GM10248 (cell line): ENCODE results near the gene SNX25.

Source experiments
- CTCF ChIA-PET: fragments of 300-600 bp; sonication (Branson Sonifier 250); formaldehyde crosslinking; extraction: SDS; loops from one replicate; lab custom pipeline; 2021; ENCODE audit warnings: antibody characterized with exemption; lab: Yijun Ruan, JAX
- POLR2A ChIA-PET: fragments of 350-650 bp; sonication (Branson Sonifier 250); formaldehyde crosslinking; extraction: SDS; loops from one replicate; lab custom pipeline; 2020; ENCODE audit warnings: antibody characterized with exemption; lab: Yijun Ruan, JAX
- DNase-seq: peaks from one replicate; pipeline ENCODE4 v3.0.0; 2012; ENCODE audit errors: extremely low spot score
- TF ChIP-seq, protein P1 (sequence below): IDR thresholded peaks from 2 replicates; pipeline ENCODE4 v1.5.1; 2012; ENCODE audit warnings: mild to moderate bottlenecking, low read depth; ENCODE audit errors: extremely low read depth, missing control alignments, control extremely low read depth

SNX25 gene

GRCh38 chr4:185387957-185388356 lies 178.6 kb downstream of the SNX25 start:
- ChIA-PET POLR2A (no interaction called here), CTCF (interaction anchor here (0.9 to 1.8 kb wide), 2 partner anchors 11 to 14 kb away, joined by 4 read pairs; no protein-coding TSS in a partner anchor)
- TF ChIP-seq, protein P1, sequence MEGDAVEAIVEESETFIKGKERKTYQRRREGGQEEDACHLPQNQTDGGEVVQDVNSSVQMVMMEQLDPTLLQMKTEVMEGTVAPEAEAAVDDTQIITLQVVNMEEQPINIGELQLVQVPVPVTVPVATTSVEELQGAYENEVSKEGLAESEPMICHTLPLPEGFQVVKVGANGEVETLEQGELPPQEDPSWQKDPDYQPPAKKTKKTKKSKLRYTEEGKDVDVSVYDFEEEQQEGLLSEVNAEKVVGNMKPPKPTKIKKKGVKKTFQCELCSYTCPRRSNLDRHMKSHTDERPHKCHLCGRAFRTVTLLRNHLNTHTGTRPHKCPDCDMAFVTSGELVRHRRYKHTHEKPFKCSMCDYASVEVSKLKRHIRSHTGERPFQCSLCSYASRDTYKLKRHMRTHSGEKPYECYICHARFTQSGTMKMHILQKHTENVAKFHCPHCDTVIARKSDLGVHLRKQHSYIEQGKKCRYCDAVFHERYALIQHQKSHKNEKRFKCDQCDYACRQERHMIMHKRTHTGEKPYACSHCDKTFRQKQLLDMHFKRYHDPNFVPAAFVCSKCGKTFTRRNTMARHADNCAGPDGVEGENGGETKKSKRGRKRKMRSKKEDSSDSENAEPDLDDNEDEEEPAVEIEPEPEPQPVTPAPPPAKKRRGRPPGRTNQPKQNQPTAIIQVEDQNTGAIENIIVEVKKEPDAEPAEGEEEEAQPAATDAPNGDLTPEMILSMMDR, result no peak
- DNase-seq, result no peak

DNA sequence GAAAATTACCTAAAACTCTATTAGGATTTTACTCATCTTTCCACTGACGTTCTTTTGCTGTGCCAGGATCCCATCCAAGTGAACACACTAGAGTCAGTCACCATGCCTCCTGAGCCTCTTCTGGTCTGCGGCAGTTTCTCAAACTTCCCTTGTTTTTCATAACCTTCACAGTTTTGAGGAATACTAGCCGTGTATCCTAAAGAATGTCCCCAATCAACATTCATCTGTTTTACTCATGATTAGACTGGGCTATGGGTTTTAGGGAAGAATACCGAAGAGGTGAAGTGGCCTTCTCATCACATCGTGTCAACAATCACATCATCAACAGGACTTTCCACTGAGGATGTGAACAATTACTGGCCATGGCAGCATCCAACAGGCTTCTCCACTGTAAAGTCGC lies 181.5 kb downstream of the SNX25 start:
- TF ChIP-seq, protein P1, result no peak
- no peak for DNase-seq
- CTCF ChIA-PET, result interaction anchor here (1.2 to 1.3 kb wide), 3 partner anchors 16 to 46 kb away, joined by 3 read pairs; no protein-coding TSS in a partner anchor

GRCh38 chr4:185392156-185392555 lies 182.8 kb downstream of the SNX25 start:
- POLR2A ChIA-PET, result no interaction called here
- TF ChIP-seq, protein P1, result no peak
- DNase-seq, result no peak
- CTCF ChIA-PET, result interaction anchor here (1.1 kb wide), 1 partner anchor 12 kb away, joined by 4 read pairs; no protein-coding TSS in a partner anchor

More for the DNA sequence above, 181.5 kb downstream of the SNX25 start:
- POLR2A ChIA-PET, result no interaction called here

DNA sequence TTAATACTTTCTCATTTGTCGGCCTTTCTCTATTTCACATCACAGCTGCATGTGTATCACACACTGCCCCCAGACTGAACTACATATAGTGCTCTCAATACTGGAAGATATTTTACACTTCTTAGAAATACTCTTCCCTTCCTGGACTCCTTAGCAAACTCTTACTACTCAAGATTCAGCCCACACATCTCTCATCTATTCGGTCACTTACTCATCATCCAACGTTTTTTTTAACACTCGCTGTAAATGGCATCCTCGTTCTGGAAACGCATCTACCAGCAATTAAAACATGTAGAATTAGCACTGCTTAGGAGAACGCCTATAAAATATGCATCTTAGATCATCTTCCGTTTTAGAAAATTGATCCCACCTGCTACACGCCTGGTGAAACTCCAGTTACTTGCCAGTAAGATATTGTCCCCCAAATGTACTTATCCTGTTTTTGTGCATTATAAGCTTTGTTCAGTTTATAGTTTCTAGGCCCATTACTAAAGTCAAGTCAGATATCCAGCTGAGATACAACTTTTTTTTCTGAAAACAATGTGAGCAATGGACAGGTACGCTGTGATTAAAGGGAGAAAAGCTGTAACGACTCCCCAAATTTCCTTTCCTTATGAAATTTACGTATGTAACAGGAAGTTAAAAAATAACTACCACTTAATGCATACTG lies 185.3 kb downstream of the SNX25 start:
- CTCF ChIA-PET, result interaction anchor here (1.0 to 2.2 kb wide), 4 partner anchors 10 to 643 kb away, joined by 3 to 7 read pairs (median 4); no protein-coding TSS in a partner anchor
- POLR2A ChIA-PET, result no interaction called here
- TF ChIP-seq, protein P1, result no peak
- no peak for DNase-seq

GRCh38 chr4:185395238-185395955 lies 186.0 kb downstream of the SNX25 start, which contains the start of gene LRP2BP:
LRP2BP (minus strand) TSS chr4:185395924; CDS start chr4:185378186, 17,738 bp downstream.
- CTCF ChIA-PET, result interaction anchor here (1.0 to 2.2 kb wide), 4 partner anchors 11 to 643 kb away, joined by 3 to 7 read pairs (median 4); no protein-coding TSS in a partner anchor
- POLR2A ChIA-PET, result interaction anchor here (0.7 to 2.1 kb wide), 2 partner anchors 9 to 30 kb away, joined by 3 to 16 read pairs; partner anchors contain the start of gene UFSP2
- TF ChIP-seq, protein P1, result no peak
- peak; percentile 24 for DNase-seq
